Panc1 (cell line): Measurements from ENCODE around the gene CDH5. TPM values are rescaled to one million over a fixed set of nuclear protein-coding genes. Genes with fewer than 3 reads are reported as not detected.

Source experiments
- ATAC-seq: fragments of 200-7000 bp; cut with Tn5 transposase; 2 replicates; pipeline ENCODE4 v1.9.1; 2020; ENCODE audit warnings: mild to moderate bottlenecking, moderate library complexity
- BruUV-seq: library from RNA; stranded (reverse); fragments of 400-500 nt; replicated peaks from 2 replicates; lab custom pipeline; 2021; lab: Mats Ljungman, UMichigan
- CTCF ChIA-PET: fragments of 300-600 bp; sonication (Branson Sonifier 250); formaldehyde crosslinking; loops from one replicate; lab custom pipeline; 2022; ENCODE audit warnings: antibody characterized with exemption; lab: Charles Lee
- POLR2A ChIA-PET: fragments of 300-600 bp; sonication (Branson Sonifier 250); formaldehyde crosslinking; loops from one replicate; lab custom pipeline; 2022; ENCODE audit warnings: antibody characterized with exemption; lab: Charles Lee
- DNase-seq: peaks from one replicate; pipeline ENCODE4 v3.0.0-alpha.2; 2010; ENCODE audit warnings: low read depth, low spot score
- H3K27ac ChIP-seq: 2 replicates; pipeline ENCODE4 v1.5.1; 2011; ENCODE audit warnings: mild to moderate bottlenecking, low read length, inconsistent platforms
- H3K27me3 ChIP-seq: fragments of 200-500 bp; sonication (Bioruptor generic); 2 replicates; pipeline ENCODE4 v1.6.0; 2014; ENCODE audit warnings: low read length, inconsistent platforms; ENCODE audit not compliant: control insufficient read depth, insufficient read depth
- H3K36me3 ChIP-seq: fragments of 200-500 bp; sonication (Bioruptor generic); 2 replicates; pipeline ENCODE4 v1.5.1; 2014; ENCODE audit warnings: inconsistent platforms, mild to moderate bottlenecking, low read length, moderate library complexity; ENCODE audit not compliant: control insufficient read depth, insufficient read depth
- H3K4me1 ChIP-seq: 2 replicates; pipeline ENCODE4 v1.5.1; 2011; ENCODE audit warnings: inconsistent platforms, mild to moderate bottlenecking, low read length, moderate library complexity; ENCODE audit not compliant: control insufficient read depth, insufficient read depth
- H3K4me3 ChIP-seq, 2 experiments: 2 replicates each; pipeline ENCODE4 v1.5.1; 2011 to 2012; ENCODE audit warnings: low read depth in 2 of 2, low read length in 2 of 2, mild to moderate bottlenecking in 2 of 2, inconsistent platforms in 1 of 2, moderate library complexity in 1 of 2
- H3K9me3 ChIP-seq: fragments of 200-500 bp; sonication (Bioruptor generic); 2 replicates; pipeline ENCODE4 v1.5.1; 2014; ENCODE audit warnings: low read depth, mild to moderate bottlenecking, inconsistent platforms, low read length, moderate library complexity; ENCODE audit not compliant: control insufficient read depth, insufficient read depth
- CTCF ChIP-seq: fragments of 450-650 bp; IDR thresholded peaks from 2 replicates; pipeline ENCODE4 v1.5.1; 2017; ENCODE audit warnings: mild to moderate bottlenecking
- POLR2AphosphoS5 ChIP-seq: IDR thresholded peaks from 2 replicates; pipeline ENCODE4 v1.6.1; 2012; ENCODE audit warnings: mild to moderate bottlenecking, low read depth, low read length, moderate library complexity
- REST ChIP-seq, 2 experiments: IDR thresholded peaks; 2 replicates each; pipeline ENCODE4 v1.6.1; 2011 to 2012; ENCODE audit warnings: low read depth in 2 of 2, control low read depth in 1 of 2, low read length in 1 of 2, mild to moderate bottlenecking in 1 of 2, moderate library complexity in 1 of 2; ENCODE audit not compliant: insufficient read depth in 1 of 2
- SIN3A ChIP-seq: IDR thresholded peaks from 2 replicates; pipeline ENCODE4 v1.6.1; 2012; ENCODE audit warnings: low read depth, mild to moderate bottlenecking, low read length, moderate library complexity, borderline replicate concordance; ENCODE audit not compliant: insufficient read depth
- TCF7L2 ChIP-seq: IDR thresholded peaks from 2 replicates; pipeline ENCODE4 v1.6.1; 2011; ENCODE audit warnings: mild to moderate bottlenecking, low read depth, low read length, inconsistent platforms
- in situ Hi-C: cut with HindIII; loops from 2 replicates; pipeline ENCODE4 v1.10.0; 2016; ENCODE audit warnings: low sequenced_read_pairs, low pct_unique_long_range_greater_than_20kb
- intact Hi-C: fragments of 100-400 bp; cut with micrococcal nuclease; formaldehyde crosslinking; loops from one replicate; pipeline ENCODE4 v1.10.0; 2022; ENCODE audit not compliant: unreplicated experiment
- total RNA-seq: library from RNA; stranded (reverse); gene quantifications from one replicate; pipeline ENCODE4 v1.2.1, GENCODE V29; 2021; ENCODE audit not compliant: unreplicated experiment

The CDH5 gene
- total RNA-seq, 1 experiment from 2014 or later, result 0.18 TPM

- no TSS peak for BruUV-seq
- in situ Hi-C loops (no loop called here), intact Hi-C loops (no loop called here)
- H3K9me3 ChIP-seq, result no peaks in the 10 kb centered on the region
- ATAC-seq (no peak), DNase-seq (no peak)
- POLR2A ChIA-PET, result interaction anchor here (1.0 kb wide), 1 partner anchor 22 kb away, joined by 18 read pairs; no protein-coding TSS in a partner anchor
- H3K36me3 ChIP-seq, result no peaks in the 10 kb centered on the region
- H3K4me1 ChIP-seq, result no peaks in the 10 kb centered on the region
- no peak overlapping the region for H3K4me3 ChIP-seq
- TF ChIP-seq CTCF, result no peak
- TF ChIP-seq REST (IDR thresholded peaks at IDR 0.05; ENCODE audit: insufficient read depth in 1 of 2, low read depth in 2 of 2, low read length in 1 of 2), result no peak
- no peak for TF ChIP-seq TCF7L2
- no peak for TF ChIP-seq SIN3A
- no peak for TF ChIP-seq POLR2AphosphoS5
- no peak overlapping the region for H3K27ac ChIP-seq
- no peaks in the 10 kb centered on the region for H3K27me3 ChIP-seq
- CTCF ChIA-PET, result no interaction called here
These were observed 71.0 kb downstream of the CDH5 start for GRCh38 chr16:66437391-66437945.

- no peak overlapping the region for H3K27ac ChIP-seq
- H3K4me3 ChIP-seq, result no peak overlapping the region
- ChIA-PET CTCF (interaction anchor here (0.7 kb wide), 1 partner anchor 103 kb away, joined by 4 read pairs; no protein-coding TSS in a partner anchor), POLR2A (no interaction called here)
- intact Hi-C loops, result no loop called here
- no peaks in the 10 kb centered on the region for H3K4me1 ChIP-seq
- H3K9me3 ChIP-seq, result no peaks in the 10 kb centered on the region
- no peaks in the 10 kb centered on the region for H3K36me3 ChIP-seq
- DNase-seq, result no peak
- no TSS peak for BruUV-seq
- ATAC-seq, result no peak
- in situ Hi-C loops, result no loop called here
- no peaks in the 10 kb centered on the region for H3K27me3 ChIP-seq
- TF ChIP-seq CTCF (no peak), TCF7L2 (no peak)
These were observed 72.0 kb downstream of the CDH5 start for GRCh38 chr16:66438536-66438935.
